Panc1 (cell line): ENCODE measurements around the gene GNG14. TPM values are rescaled to one million over a fixed set of nuclear protein-coding genes. Genes with fewer than 3 reads are reported as not detected.

Experiments
- ATAC-seq: fragments of 200-7000 bp; cut with Tn5 transposase; 2 replicates; pipeline ENCODE4 v1.9.1; 2020; ENCODE audit warnings: mild to moderate bottlenecking, moderate library complexity
- BruUV-seq: library from RNA; stranded (reverse); fragments of 400-500 nt; replicated peaks from 2 replicates; lab custom pipeline; 2021; lab: Mats Ljungman, UMichigan
- CTCF ChIA-PET: fragments of 300-600 bp; sonication (Branson Sonifier 250); formaldehyde crosslinking; loops from one replicate; lab custom pipeline; 2022; ENCODE audit warnings: antibody characterized with exemption; lab: Charles Lee
- POLR2A ChIA-PET: fragments of 300-600 bp; sonication (Branson Sonifier 250); formaldehyde crosslinking; loops from one replicate; lab custom pipeline; 2022; ENCODE audit warnings: antibody characterized with exemption; lab: Charles Lee
- DNase-seq: peaks from one replicate; pipeline ENCODE4 v3.0.0-alpha.2; 2010; ENCODE audit warnings: low read depth, low spot score
- H3K27ac ChIP-seq: 2 replicates; pipeline ENCODE4 v1.5.1; 2011; ENCODE audit warnings: mild to moderate bottlenecking, low read length, inconsistent platforms
- H3K27me3 ChIP-seq: fragments of 200-500 bp; sonication (Bioruptor generic); 2 replicates; pipeline ENCODE4 v1.6.0; 2014; ENCODE audit warnings: low read length, inconsistent platforms; ENCODE audit not compliant: control insufficient read depth, insufficient read depth
- H3K36me3 ChIP-seq: fragments of 200-500 bp; sonication (Bioruptor generic); 2 replicates; pipeline ENCODE4 v1.5.1; 2014; ENCODE audit warnings: inconsistent platforms, mild to moderate bottlenecking, low read length, moderate library complexity; ENCODE audit not compliant: control insufficient read depth, insufficient read depth
- H3K4me1 ChIP-seq: 2 replicates; pipeline ENCODE4 v1.5.1; 2011; ENCODE audit warnings: inconsistent platforms, mild to moderate bottlenecking, low read length, moderate library complexity; ENCODE audit not compliant: control insufficient read depth, insufficient read depth
- H3K4me3 ChIP-seq, 2 experiments: 2 replicates each; pipeline ENCODE4 v1.5.1; 2011 to 2012; ENCODE audit warnings: low read depth in 2 of 2, low read length in 2 of 2, mild to moderate bottlenecking in 2 of 2, inconsistent platforms in 1 of 2, moderate library complexity in 1 of 2
- H3K9me3 ChIP-seq: fragments of 200-500 bp; sonication (Bioruptor generic); 2 replicates; pipeline ENCODE4 v1.5.1; 2014; ENCODE audit warnings: low read depth, mild to moderate bottlenecking, inconsistent platforms, low read length, moderate library complexity; ENCODE audit not compliant: control insufficient read depth, insufficient read depth
- POLR2AphosphoS5 ChIP-seq: IDR thresholded peaks from 2 replicates; pipeline ENCODE4 v1.6.1; 2012; ENCODE audit warnings: mild to moderate bottlenecking, low read depth, low read length, moderate library complexity
- REST ChIP-seq, 2 experiments: IDR thresholded peaks; 2 replicates each; pipeline ENCODE4 v1.6.1; 2011 to 2012; ENCODE audit warnings: low read depth in 2 of 2, control low read depth in 1 of 2, low read length in 1 of 2, mild to moderate bottlenecking in 1 of 2, moderate library complexity in 1 of 2; ENCODE audit not compliant: insufficient read depth in 1 of 2
- SIN3A ChIP-seq: IDR thresholded peaks from 2 replicates; pipeline ENCODE4 v1.6.1; 2012; ENCODE audit warnings: low read depth, mild to moderate bottlenecking, low read length, moderate library complexity, borderline replicate concordance; ENCODE audit not compliant: insufficient read depth
- TCF7L2 ChIP-seq: IDR thresholded peaks from 2 replicates; pipeline ENCODE4 v1.6.1; 2011; ENCODE audit warnings: mild to moderate bottlenecking, low read depth, low read length, inconsistent platforms
- in situ Hi-C: cut with HindIII; loops from 2 replicates; pipeline ENCODE4 v1.10.0; 2016; ENCODE audit warnings: low sequenced_read_pairs, low pct_unique_long_range_greater_than_20kb
- intact Hi-C: fragments of 100-400 bp; cut with micrococcal nuclease; formaldehyde crosslinking; loops from one replicate; pipeline ENCODE4 v1.10.0; 2022; ENCODE audit not compliant: unreplicated experiment
- total RNA-seq: library from RNA; stranded (reverse); gene quantifications from one replicate; pipeline ENCODE4 v1.2.1, GENCODE V29; 2021; ENCODE audit not compliant: unreplicated experiment
- TF ChIP-seq, protein P1 (sequence below): fragments of 450-650 bp; IDR thresholded peaks from 2 replicates; pipeline ENCODE4 v1.5.1; 2017; ENCODE audit warnings: mild to moderate bottlenecking

The GNG14 gene
- total RNA-seq, 1 experiment from 2014 or later, result not detected

DNA sequence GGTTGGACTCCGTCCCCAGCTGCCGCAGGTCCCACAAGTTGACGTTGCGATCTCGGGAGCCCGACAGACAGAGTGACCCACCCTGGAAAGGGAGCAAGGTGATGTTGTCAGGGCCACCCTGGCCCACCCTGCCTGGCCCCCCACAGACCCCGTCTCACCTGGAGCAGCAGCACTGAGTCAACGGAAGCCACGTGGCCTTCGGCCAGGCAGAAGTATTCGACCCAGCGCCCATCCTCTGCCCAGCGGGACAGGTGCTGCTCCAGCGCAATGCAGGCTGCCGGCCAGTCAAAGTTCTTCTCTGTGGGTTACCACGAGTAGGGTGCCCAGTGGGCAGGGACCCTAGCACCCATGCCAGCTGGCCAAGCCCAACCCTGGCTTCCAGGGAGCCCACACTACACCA lies 6.8 kb downstream of the GNG14 start:
- no peaks in the 10 kb centered on the region; the same call in 1 of the 2 replicates for H3K36me3 ChIP-seq
- peaks cover 5% of the 10 kb centered on the region; the same call in 1 of the 2 replicates for H3K4me1 ChIP-seq
- ChIA-PET POLR2A (no interaction called here), CTCF (no interaction called here)
- no peaks in the 10 kb centered on the region for H3K9me3 ChIP-seq
- no peaks in the 10 kb centered on the region for H3K27me3 ChIP-seq
- ATAC-seq (no peak), DNase-seq (no peak)
- TSS peak; percentile 46 for BruUV-seq
- TF ChIP-seq, protein P1, sequence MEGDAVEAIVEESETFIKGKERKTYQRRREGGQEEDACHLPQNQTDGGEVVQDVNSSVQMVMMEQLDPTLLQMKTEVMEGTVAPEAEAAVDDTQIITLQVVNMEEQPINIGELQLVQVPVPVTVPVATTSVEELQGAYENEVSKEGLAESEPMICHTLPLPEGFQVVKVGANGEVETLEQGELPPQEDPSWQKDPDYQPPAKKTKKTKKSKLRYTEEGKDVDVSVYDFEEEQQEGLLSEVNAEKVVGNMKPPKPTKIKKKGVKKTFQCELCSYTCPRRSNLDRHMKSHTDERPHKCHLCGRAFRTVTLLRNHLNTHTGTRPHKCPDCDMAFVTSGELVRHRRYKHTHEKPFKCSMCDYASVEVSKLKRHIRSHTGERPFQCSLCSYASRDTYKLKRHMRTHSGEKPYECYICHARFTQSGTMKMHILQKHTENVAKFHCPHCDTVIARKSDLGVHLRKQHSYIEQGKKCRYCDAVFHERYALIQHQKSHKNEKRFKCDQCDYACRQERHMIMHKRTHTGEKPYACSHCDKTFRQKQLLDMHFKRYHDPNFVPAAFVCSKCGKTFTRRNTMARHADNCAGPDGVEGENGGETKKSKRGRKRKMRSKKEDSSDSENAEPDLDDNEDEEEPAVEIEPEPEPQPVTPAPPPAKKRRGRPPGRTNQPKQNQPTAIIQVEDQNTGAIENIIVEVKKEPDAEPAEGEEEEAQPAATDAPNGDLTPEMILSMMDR, result no peak
- TF ChIP-seq TCF7L2, result no peak
- no peak for TF ChIP-seq SIN3A
- TF ChIP-seq POLR2AphosphoS5, result no peak
- no peak for TF ChIP-seq REST (IDR thresholded peaks at IDR 0.05; ENCODE audit: insufficient read depth in 1 of 2, low read depth in 2 of 2, low read length in 1 of 2)
- in situ Hi-C loops, result no loop called here
- intact Hi-C loops, result no loop called here
- no peak overlapping the region for H3K4me3 ChIP-seq
- no peak overlapping the region for H3K27ac ChIP-seq

DNA sequence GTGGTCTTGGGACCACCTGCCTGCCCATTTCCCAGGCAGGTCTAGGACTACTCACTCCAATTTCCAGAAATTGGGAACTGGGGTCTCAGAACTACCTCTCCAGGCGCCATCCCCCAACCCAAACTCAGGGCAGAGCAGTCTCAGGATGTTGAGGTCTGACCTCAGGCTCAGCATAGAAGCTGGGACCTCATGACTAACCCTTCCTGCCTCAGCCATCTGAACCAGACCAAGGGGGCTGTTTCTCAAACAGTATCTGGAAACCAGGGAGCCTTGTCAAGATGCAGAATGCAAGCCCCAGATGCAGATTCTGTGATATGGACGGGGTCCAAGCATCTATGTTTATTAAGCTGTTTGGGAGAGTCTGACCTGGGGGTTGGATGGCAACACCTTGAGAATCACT lies 7.3 kb downstream of the GNG14 start:
- BruUV-seq, result no TSS peak
- H3K27ac ChIP-seq, result no peak overlapping the region
- intact Hi-C loops, result no loop called here
- TF ChIP-seq SIN3A (no peak), POLR2AphosphoS5 (no peak), REST (IDR thresholded peaks at IDR 0.05; ENCODE audit: insufficient read depth in 1 of 2, low read depth in 2 of 2, low read length in 1 of 2) (no peak)
- H3K27me3 ChIP-seq, result no peaks in the 10 kb centered on the region
- no peaks in the 10 kb centered on the region for H3K9me3 ChIP-seq
- in situ Hi-C loops, result no loop called here
- no peaks in the 10 kb centered on the region; the same call in 1 of the 2 replicates for H3K36me3 ChIP-seq
- peak overlapping the region in 1 of 2 experiments; percentile 69; a peak in 2 of 4 replicates for H3K4me3 ChIP-seq
- no peak for ATAC-seq
- peaks cover 5% of the 10 kb centered on the region; the same call in 1 of the 2 replicates for H3K4me1 ChIP-seq
- DNase-seq, result no peak
- ChIA-PET POLR2A (no interaction called here), CTCF (no interaction called here)
